Activated CD4-positive, alpha-beta T cell treated with anti-CD3 and anti-CD28 coated beads, Interleukin-2, amount 50 U/mL, for 1 hour (primary cell): Measurements from ENCODE around the gene TP53AIP1.
"Not testable (repeated sequence)": the region's sequence is repeated elsewhere in the genome, so short reads cannot be mapped to it uniquely, and the experiment has no call there.

ENCODE experiments used
- DNase-seq: peaks from one replicate; pipeline ENCODE4 v3.0.0-alpha.2; 2020

The TP53AIP1 gene

DNA sequence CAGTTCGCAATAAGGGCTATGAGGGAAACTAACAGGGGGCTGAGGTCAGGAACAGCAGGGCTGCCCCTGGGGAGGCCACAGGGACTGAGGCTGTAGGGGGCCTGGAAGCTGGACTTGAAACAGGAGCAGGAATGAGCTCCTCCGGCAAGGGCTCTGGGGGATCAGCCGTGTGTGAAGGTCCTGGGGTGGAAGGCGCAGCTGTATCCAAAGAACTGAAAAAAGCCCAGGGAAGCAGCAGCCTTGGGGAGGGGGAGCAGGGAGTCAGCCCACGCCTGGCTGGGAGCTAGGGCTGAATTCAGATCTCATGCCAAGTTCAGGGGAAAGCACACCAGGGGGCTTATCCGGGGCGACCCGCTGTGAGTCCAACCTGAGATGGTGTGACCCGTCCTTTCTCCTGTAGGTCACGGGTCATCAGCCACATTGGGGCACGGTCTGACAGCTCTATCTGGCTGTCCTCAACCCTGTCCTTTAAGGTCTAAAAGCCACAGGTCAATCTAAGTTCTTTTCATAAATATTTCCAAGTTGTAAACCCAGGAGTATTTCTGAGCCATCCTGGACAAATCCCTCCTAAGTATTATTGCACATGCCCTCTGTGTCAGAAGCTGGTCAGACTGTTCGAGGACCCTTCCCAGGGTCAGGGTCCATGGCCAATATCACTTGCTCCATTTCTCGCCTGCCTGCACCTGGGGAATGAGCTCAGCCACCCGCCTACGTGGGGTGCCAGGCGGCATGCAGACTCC is 18.0 kb downstream of the TP53AIP1 start:
- DNase-seq: no peak

- no peak for DNase-seq
These were observed 18.6 kb downstream of the TP53AIP1 start for GRCh38 chr11:128924104-128924503.

GRCh38 chr11:128921793-128922192 is 20.9 kb downstream of the TP53AIP1 start:
- DNase-seq: no peak

DNA sequence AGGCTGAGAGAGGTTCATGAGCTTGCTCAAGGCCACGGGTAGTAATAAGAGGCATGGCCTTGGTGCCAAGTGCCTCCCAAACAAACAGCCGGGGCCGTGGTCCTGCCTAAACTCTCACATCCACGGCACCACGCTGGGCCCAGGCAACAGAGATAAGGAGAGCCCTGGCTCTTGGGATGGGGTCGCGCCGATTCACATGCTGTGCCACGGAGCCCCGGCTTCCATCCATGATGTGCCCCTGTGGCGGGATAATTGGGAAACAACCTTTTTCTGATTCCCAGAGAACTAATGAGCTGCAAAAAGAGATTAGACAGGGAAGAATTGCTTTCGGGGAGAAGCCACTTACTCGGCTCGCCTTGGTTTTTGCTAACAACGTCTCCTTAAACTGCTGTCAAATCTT is 22.0 kb downstream of the TP53AIP1 start:
- no peak for DNase-seq

GRCh38 chr11:128919635-128920034 is 23.0 kb downstream of the TP53AIP1 start:
- not testable (repeated sequence) for DNase-seq

GRCh38 chr11:128919216-128919615 is 23.5 kb downstream of the TP53AIP1 start:
- DNase-seq: no peak

DNA sequence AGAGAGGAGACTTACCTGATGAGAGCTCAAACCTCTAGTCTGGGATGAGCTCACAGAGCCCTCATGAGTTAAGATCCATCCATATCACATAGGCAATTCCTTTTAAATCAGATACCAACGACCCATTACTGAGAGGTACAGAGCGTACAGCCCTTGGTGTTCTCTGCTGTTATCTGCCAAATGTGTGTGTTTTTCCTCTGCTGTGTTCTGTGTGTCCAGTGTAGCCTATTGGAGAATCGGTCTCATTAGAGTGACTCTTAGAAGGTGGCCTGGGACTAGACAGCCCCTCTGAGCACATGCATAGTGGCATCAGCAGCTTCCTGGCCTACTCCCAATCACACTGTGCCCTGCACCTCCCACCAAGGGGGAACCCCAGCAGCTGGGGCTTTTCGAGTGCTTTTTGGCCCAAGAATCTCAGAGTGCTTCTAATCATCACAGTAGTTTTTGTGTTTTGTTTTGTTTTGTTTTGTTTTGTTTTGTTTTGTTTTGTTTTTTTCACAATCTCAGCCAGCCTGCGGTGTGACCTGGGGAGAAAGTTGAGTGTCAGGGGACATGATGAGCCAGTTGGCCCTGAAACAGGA is 25.4 kb downstream of the TP53AIP1 start:
- no peak for DNase-seq

- no peak for DNase-seq
These were observed 26.0 kb downstream of the TP53AIP1 start for GRCh38 chr11:128916681-128917080.

DNA sequence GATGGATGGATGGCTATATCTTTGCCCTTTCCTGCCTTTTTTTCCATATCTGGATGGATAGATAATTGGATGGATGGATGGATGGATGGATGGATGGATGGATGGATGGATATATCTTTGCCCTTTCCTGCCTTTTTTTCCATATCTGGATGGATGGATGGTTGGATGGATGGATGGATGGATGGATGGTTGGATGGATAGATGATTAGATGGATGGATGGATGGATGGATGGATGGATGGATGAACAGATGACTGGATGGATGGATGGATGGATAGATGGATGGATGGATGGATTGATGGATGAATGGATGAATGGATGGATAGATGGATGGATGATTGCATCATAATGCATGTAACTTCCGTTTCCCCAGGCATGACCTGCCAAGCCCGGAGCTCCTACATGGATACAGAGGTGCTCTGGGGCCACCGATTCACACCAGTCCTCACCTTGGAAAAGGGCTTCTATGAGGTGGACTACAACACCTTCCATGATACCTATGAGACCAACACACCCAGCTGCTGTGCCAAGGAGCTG is 26.6 kb downstream of the TP53AIP1 start:
- no peak for DNase-seq

DNA sequence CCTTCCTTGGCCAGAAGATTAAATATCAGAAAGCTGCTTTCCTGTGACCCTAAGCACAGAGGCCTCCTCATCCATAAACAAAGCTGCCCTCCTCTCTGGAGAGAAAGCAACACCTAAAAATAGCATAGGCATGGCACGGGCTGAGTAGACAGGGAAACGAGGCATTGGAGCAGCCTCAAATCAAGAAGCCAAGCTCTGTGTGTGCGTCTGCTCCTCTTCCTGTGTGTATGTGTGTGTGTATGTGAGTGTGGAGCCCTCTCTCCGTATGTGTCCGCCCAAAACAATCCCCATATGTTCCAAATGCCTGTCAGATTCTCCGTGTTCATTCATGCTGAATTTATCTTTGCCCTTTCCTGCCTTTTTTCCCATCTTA is 27.5 kb downstream of the TP53AIP1 start:
- DNase-seq: no peak

- DNase-seq: no peak
These were observed 28.2 kb downstream of the TP53AIP1 start for GRCh38 chr11:128914216-128915148.

DNA sequence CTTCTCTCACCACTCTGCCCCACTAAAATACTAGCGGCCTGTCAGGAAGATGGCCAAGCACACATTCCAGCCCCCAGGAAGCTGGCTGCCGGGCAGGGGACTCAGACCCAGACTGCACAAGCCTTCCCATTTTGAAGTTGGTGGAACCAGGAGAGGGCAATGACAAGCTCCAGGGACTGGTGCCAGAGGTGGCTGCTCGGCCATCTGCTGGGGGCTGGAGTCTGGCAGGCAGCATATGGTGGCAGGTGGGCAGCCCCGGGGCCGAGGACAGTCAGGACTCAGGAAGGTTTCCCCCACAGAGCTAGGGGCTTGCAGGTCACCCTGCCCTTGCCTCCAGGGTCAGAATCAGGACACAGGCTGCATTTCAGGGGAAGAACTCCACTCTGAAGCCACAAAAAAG is 28.9 kb downstream of the TP53AIP1 start:
- DNase-seq: no peak

- DNase-seq: no peak
These were observed 31.0 kb downstream of the TP53AIP1 start for GRCh38 chr11:128911701-128912100.

DNA sequence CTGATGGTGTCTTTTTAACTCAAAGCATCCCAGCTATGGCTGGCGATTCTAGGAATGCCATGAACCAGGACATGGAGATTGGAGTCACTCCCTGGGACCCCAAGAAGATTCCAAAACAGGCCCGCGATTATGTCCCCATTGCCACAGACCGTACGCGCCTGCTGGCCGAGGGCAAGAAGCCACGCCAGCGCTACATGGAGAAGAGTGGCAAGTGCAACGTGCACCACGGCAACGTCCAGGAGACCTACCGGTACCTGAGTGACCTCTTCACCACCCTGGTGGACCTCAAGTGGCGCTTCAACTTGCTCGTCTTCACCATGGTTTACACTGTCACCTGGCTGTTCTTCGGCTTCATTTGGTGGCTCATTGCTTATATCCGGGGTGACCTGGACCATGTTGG is 31.4 kb downstream of the TP53AIP1 start:
- no peak for DNase-seq

DNA sequence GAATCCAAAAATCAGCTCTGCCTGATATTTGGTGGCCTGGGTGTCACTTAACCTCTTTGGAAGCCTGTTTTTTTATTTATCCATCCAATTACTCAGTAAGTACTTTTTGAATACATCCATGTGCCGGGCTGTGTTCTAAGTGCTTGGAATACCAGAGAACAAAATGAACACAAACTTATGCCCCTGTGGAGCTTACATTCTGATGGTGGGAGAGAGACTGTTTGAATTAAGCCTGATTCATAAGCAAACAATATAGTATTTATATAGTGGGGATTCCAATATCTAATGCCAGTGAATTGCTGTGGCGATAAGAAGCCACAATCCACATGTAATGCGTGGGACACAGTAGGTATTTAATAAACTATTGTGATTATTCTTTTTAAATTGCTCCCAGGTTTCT is 32.1 kb downstream of the TP53AIP1 start:
- no peak for DNase-seq

- no peak for DNase-seq
These were observed 33.1 kb downstream of the TP53AIP1 start for GRCh38 chr11:128909438-128910125.

DNA sequence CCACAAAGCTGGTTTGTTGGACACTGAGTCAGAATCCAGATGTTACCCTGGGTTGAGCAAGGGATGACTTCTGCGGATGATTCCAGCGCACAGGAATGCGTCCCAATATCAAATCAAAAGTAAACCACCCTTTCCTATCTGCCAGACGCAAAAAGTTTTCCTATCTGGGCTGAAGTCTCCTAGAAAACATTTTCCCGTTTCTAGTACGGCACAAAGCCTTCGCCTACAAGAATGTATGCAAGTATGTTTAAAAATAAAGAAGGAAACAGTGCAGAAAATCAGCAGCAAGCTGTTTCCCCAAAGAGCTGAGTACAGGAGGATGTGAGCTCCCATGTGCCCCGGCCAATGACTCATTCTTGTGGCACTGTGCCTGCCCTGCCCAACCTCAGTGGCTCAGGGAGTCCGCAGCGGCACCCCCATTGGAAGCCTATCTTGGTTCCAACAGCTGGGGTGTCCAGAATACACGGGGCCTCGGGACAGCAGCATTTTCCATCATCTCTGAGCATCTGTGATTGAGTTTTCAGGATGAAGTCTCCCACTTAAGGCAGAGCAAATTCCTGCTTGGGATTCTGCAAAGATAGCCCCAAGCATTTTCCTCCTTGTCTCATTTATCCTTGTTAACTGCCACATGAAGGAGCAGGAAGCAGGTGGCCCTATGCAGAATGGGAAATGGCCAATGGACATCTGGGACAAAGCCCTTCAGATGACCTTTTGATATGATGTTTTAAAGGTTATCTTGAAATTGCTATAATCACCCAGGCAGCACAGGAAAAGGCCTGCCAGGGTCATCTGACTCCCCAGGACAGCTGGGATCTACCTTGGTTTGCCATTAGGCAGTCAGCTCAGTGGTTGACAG is 34.1 kb downstream of the TP53AIP1 start:
- DNase-seq: no peak

- no peak for DNase-seq
These were observed 35.1 kb downstream of the TP53AIP1 start for GRCh38 chr11:128907585-128907984.

DNA sequence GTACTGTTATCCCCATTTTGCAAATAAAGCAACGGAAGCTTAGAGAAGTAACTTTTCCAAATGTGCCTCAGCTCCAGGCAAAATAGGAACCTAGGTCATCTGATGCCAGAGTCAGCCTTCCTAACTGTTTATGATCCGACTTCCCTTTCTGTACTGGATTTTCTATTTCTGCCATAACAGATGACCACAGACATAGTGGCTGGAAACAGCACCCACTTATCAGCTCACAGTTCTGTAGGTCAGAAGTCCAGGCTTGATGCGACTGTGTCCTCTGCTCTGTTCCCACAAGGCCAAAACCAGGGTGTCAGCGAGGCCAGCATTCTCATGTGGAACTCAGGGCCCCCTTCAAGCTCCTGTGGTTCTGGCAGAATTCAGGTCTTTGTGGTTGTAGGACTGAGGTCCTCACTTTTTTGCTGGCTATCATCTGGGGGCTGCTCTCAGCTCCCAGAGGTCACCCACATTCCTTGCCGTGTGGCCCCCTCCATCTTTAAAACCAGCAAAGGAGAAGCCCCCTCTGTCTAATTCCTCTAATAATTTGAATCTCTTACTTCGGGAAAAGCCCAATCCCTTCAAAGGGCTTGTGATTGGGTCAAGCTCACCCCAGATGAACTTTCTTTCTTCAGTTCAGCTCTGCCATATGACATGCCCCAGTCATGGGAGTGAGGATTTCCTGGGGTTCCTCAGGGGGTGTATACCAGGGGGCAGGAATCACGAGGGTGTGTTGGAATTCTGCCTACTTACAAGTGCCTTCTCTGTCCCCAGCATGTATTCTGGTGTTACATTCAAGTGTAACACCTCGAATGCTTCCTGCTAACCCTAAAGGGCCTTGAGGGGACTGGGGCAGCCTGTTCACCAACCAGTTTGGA is 36.3 kb downstream of the TP53AIP1 start:
- no peak for DNase-seq

DNA sequence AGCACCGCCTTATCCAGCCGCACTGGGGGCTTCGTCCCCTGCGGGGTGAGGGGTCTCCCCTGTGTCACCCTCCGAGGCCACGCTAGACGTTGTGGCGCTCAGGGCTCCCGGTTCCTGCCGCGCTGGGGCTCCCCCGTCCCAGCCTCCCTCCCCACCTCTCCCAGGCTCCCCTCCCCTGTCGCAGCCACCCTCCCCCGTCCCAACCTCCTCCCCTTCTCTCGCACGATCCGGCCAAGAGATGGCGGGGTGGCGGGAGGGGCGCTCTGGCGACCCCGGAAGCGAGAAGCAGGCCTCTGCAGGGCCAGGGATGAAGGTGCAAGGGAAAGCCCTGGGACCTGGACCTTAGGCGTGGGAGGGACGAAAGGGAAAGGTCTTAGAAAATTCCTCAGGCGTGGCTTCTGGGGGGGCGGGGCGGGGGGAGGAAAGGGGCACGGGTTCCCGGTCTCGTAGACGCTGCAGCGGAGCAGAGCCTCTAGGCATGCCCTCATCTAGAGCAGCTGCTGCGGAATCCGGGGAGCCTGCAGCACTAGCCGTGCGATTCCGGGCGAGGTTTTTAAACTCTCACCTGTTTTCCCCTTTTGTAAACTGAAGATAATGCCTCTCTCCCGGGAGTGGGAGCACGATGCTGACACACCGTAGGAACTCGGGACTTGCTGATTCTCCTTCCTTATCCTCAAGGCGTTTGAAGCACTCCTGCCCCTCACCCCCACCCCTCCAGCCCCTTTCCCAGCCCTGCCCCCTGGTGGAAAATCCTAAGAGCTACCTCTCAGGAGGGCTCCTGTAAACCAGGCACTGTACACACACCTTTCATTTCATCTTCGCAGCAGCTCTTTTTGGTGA is 37.1 kb downstream of the TP53AIP1 start:
- DNase-seq: peak; percentile 41
